ENCODE data around the gene BCAS3.

BCAS3 gene

GRCh38 chr17:61309362-61310256 lies 632.0 kb downstream of the BCAS3 start:
- no peak for DNase-seq

- DNase-seq = no peak
Measured at GRCh38 chr17:61310590-61310989, 632.9 kb downstream of the BCAS3 start.

- no peak for DNase-seq
Measured at GRCh38 chr17:61312406-61313295, 635.0 kb downstream of the BCAS3 start.

GRCh38 chr17:61313461-61314326 lies 636.0 kb downstream of the BCAS3 start:
- no peak for DNase-seq

GRCh38 chr17:61314368-61315078 lies 636.9 kb downstream of the BCAS3 start:
- no peak for DNase-seq

GRCh38 chr17:61316633-61317032 lies 639.0 kb downstream of the BCAS3 start:
- no peak for DNase-seq

GRCh38 chr17:61317779-61318178 lies 640.1 kb downstream of the BCAS3 start:
- no peak for DNase-seq

- no peak for DNase-seq
Measured at GRCh38 chr17:61318684-61319098, 641.0 kb downstream of the BCAS3 start.

GRCh38 chr17:61321344-61321743 lies 643.7 kb downstream of the BCAS3 start:
- DNase-seq = no peak

- no peak for DNase-seq
Measured at GRCh38 chr17:61322325-61323002, 644.8 kb downstream of the BCAS3 start.

- DNase-seq = no peak
Measured at GRCh38 chr17:61323003-61323908, 645.6 kb downstream of the BCAS3 start.

GRCh38 chr17:61323909-61324868 lies 646.5 kb downstream of the BCAS3 start:
- no peak for DNase-seq

- no peak for DNase-seq
Measured at GRCh38 chr17:61324950-61325349, 647.3 kb downstream of the BCAS3 start.

GRCh38 chr17:61325382-61326073 lies 647.9 kb downstream of the BCAS3 start:
- DNase-seq = no peak

- DNase-seq = no peak
Measured at GRCh38 chr17:61326330-61326729, 648.7 kb downstream of the BCAS3 start.

GRCh38 chr17:61328351-61328750 lies 650.7 kb downstream of the BCAS3 start:
- DNase-seq = no peak

GRCh38 chr17:61330174-61331150 lies 652.8 kb downstream of the BCAS3 start:
- no peak for DNase-seq

All from activated CD4-positive, alpha-beta T cell treated with anti-CD3 and anti-CD28 coated beads for 1 hour (primary cell).